GM18505 (cell line): Measurements from ENCODE around the gene FSTL5.
A peak's percentile ranks its signal among the peaks of the same experiment; 100 is the strongest.

Experiments used
- ATAC-seq: cut with Tn5 transposase; IDR thresholded peaks from one replicate; pipeline ENCODE4 v1.9.1; 2021; ENCODE audit not compliant: unreplicated experiment
- POLR2A ChIP-seq: IDR thresholded peaks from 4 replicates; pipeline ENCODE4 v1.6.1; 2011; ENCODE audit warnings: borderline replicate concordance; ENCODE audit not compliant: insufficient read depth, insufficient read length; ENCODE audit errors: extremely low read depth

FSTL5 gene

DNA sequence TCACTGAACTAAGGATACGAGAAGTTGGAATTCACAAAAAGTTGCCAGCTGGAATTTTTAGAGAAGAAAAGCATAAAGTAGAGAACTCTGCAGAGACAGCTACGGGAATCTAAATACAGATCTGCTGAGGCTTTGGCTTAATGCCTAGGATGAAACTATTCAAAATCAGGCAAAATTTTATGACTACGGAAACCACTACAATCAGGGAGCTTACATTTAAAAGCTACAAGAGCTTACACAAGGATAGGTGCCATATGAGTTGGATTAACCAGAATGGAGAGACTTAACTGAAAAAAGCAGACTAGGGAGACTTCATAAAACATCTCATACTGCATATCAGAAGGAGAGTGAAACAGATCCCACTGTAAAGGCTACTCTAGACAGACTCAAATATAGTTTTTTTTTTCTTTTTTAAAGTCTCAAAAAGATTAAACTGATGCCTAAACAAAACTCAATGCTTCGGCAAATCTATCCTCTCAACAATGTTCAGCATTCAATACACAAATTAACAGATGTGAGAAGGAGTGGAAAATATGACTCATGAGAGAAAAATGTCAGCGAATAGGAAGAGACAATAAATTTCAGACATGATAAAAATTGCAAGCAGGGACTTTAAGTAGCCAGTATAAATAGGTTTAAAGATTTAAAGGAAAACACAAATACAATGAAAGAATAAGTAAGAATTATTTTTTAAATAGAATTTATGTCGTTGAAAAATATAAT is 586.1 kb downstream of the FSTL5 start:
- ATAC-seq = no peak
- no peak for TF ChIP-seq POLR2A

DNA sequence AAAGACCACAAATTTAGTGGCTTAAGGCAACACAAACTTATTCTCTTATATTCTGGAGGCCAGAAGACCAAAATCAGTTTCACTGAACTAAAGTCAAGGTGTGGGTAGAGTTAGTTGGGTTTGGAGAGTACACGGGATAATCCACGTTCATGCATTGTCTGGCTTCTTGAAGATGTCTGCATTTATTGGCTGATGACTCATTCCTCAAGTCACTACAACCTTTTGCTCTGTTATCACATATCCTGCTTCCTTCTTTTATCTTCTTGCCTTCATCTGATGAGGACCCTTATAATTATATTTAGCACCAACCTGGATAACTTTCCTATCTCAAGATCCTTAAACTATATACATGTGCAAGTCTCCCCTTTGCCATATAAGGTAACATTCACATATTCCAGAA is 590.0 kb downstream of the FSTL5 start:
- ATAC-seq = no peak
- no peak for TF ChIP-seq POLR2A

DNA sequence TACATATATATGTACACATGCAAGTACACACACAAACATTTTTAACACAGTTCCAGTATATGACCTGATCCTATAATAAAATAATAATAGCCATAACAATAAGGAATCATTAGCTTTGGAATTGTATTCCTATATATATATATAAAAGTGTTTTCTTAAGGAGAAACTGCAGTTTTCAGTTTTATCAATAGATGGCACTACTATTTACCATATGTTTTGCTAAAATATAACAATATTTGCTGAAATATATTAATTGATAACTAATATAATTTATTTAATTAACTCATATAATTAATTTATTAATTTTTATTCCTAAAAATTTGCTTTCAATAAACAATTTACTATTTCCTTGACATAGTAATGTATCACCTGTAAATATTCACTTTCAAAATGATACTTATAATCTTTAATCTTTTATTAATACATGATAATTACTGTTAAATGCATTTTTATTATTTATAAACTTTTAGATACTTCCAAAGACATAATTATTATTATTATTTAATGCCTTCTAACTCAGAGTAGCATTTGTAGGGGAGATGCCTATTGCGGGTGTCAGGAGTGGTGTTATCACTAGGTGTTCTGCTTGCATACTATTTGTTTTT is 599.5 kb downstream of the FSTL5 start:
- no peak for ATAC-seq
- no peak for TF ChIP-seq POLR2A

- peak; percentile 66 for ATAC-seq
- TF ChIP-seq POLR2A = no peak
Observed at GRCh38 chr4:161555689-161556660, 607.8 kb downstream of the FSTL5 start.

- no peak for TF ChIP-seq POLR2A
- no peak for ATAC-seq
Observed at GRCh38 chr4:161554372-161554990, 609.3 kb downstream of the FSTL5 start.

- no peak for TF ChIP-seq POLR2A
- no peak for ATAC-seq
Observed at GRCh38 chr4:161546902-161547301, 616.9 kb downstream of the FSTL5 start.

DNA sequence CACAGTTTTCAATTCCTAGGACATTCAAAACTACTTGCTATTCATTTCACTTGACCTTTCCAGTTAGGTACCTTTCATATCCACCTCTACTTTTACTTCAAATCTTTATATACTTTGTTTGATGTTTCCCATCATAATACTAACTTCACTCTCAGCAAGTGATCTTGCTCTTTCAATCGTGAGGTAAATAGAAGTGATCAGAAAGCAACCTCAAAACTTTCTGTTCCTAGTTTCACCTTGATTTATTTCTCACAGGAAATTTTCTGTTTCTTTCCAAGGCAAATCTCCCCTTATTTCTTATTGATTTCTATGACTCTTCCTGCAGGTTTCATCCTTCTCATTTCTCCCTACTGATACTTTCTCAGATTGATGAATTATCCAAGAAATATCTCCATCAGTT is 623.5 kb downstream of the FSTL5 start:
- no peak for ATAC-seq
- no peak for TF ChIP-seq POLR2A

DNA sequence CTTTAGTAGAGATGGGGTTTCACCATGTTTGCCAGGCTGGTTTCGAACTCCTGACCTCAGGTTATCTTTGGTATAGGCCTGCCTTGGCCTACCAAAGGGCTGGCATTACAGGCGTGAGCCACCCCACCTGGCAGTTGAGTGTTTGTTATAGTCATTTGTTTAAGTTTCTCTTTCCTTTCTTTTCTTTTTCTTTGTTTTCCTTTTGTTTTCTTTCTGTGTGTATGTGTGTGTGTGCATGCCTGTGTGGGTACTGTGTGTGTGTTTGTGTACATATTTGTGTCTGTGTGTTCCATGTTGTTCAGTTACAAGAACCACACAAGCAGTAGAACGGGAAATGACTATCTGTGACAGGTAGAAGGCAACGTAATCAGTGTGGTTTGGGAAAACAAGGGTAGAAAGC is 624.9 kb downstream of the FSTL5 start:
- no peak for ATAC-seq
- TF ChIP-seq POLR2A = no peak

DNA sequence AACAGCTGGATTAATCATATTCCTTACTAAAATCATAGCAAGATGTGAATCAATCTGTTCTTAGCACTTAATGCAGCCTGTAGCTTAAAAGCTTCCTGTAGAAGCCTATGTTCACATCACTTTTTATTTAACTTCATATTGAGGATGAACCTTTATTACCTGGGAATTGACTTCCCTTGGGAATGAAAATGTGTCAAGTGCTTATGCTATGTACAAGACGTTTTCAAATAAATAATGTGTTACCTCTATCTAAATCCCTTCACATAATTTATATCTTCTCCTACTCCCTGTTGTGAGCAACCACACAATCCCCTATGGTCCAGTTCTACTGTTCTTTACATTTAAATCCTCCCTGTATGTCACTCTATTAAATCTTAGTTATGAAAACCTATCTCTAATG is 633.1 kb downstream of the FSTL5 start:
- TF ChIP-seq POLR2A = no peak
- ATAC-seq = no peak

DNA sequence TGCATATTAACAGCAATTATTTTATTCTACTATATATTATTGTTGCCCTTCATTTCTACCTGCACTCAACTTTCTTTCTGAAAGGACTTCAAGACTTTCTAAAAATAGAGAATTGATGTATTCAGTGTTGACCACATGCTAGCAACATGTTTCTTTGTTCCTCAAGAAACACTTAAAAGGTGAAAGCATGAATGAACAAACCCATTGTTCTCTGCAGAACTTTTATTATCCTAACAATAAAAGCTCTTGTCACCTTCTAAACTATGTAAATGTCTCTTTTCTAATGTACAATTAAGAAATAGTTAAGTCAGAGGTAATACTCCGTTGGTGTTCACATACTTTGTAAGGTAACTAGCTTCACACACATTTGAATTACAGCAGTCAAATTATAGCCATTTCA is 638.7 kb downstream of the FSTL5 start:
- no peak for TF ChIP-seq POLR2A
- ATAC-seq = no peak

DNA sequence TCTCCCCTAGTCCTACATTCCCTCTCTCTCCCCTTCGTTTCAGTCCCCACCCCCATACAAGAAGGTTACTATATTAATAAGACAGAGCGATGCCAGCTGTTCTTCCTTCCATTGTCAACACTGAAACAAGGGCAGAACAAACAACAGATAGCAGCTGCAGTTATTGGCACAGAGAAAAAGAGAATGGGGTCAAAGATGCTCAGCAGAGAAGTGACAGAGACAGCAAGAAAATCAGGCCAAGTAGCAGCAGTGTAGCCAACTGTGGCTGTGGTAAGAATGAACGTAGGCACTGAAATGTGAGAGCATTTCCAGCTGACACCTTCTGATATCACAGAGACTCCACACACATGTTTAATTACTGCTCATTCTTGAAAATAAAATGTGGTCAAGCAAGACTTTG is 641.8 kb downstream of the FSTL5 start:
- TF ChIP-seq POLR2A = no peak
- ATAC-seq = no peak

DNA sequence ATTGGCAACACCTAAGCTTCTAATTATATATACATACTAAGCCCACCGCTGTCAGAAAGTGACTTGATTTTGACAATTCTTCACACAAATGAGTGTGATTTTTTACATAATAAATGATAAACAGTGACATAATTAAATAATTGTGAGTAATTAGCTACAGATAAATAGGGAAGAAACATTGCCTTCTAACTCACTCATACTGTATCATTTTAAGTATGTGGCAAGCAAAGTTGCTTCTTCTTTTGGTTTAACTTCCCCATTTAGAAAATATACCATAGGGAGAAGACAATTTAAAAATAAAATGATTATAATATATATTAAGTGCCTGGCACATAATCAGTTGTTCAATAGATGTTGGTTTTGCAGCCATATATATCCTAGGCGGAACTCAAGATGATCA is 644.2 kb downstream of the FSTL5 start:
- ATAC-seq = no peak

GRCh38 chr4:161517941-161518340 is 645.9 kb downstream of the FSTL5 start:
- no peak for TF ChIP-seq POLR2A
- ATAC-seq = no peak

More for the DNA sequence above, 644.2 kb downstream of the FSTL5 start:
- TF ChIP-seq POLR2A = no peak
